GM23248 (cell line): ENCODE results near the gene SH3RF3.

Experiments used
- EZH2 ChIP-seq: fragments of 200-600 bp; sonication (generic); IDR thresholded peaks from 2 replicates; pipeline ENCODE4 v1.6.1; 2018; ENCODE audit warnings: antibody characterized with exemption, mild to moderate bottlenecking; ENCODE audit not compliant: insufficient read depth, poor library complexity, severe bottlenecking
- EZH2phosphoT487 ChIP-seq: fragments of 200-600 bp; sonication (generic); IDR thresholded peaks from 2 replicates; pipeline ENCODE4 v1.6.1; 2018; ENCODE audit warnings: antibody characterized with exemption, moderate library complexity, mild to moderate bottlenecking, low read depth; ENCODE audit not compliant: insufficient read depth

- TF ChIP-seq EZH2, result no peak
- no peak for TF ChIP-seq EZH2phosphoT487
Measured at GRCh38 chr2:109375131-109375561, 246.1 kb downstream of the SH3RF3 start.
